GM21515 (cell line): ENCODE measurements around the gene ERBB4.

Experiments
- ATAC-seq: cut with Tn5 transposase; IDR thresholded peaks from one replicate; pipeline ENCODE4 v1.9.1; 2021; ENCODE audit not compliant: unreplicated experiment

The ERBB4 gene

DNA sequence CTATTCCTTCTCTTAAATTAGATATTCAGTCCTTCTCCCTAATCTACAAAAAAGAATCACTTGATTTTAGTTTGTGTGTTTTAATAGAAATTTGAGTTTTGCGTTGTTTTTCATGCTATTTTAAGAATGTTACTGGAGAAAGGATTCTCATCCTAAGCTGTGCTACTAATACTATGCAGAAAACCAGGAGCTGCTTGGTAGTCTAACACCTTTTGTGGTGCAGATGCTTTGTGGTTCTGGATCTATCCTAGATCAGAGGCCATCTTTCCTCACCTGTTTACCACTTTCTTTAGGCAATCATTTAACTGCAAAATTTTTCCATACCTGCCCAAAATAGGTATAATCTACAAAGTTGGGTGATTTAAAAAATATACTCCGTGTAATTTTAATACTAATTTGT lies 1158.6 kb downstream of the ERBB4 start:
- ATAC-seq, result no peak

GRCh38 chr2:211376410-211376809 lies 1162.2 kb downstream of the ERBB4 start:
- no peak for ATAC-seq

DNA sequence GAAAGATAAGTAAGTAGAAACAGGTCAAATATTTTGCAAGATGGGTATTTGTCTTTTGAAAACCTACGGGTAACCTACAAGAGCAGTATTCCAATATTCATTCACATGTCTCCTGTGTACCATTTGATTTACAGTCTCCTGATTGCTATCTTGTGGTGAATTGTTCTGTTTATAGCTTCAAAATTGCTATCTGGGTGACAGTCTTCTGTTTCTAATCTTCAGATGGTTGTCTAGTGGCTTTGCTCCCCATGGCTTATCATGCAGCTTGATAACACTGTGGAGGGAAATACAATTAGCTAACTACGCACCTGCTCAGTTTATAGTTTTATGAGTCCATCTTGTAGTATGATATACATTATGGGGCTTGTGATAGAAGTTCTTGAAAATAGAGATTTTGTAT lies 1165.4 kb downstream of the ERBB4 start:
- ATAC-seq, result no peak

DNA sequence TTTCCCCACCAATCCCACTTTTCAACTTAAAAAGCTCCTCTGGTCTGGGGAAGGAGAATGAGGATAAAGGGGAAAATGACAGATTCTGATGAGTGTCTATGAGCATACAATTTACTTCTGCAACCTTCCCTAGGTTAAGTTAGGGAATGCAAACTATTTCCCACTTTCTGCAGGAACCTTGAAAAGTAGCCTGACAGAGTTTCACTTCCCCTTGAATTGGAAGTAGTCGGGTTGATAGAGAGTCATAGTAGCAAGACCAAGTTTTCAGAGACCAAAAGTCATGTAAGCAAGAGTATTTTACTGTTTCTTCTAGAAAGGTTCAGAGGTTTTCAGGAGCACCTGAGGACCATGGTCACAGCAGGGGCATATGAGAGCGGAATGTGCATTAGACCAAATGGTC lies 1167.1 kb downstream of the ERBB4 start:
- no peak for ATAC-seq

DNA sequence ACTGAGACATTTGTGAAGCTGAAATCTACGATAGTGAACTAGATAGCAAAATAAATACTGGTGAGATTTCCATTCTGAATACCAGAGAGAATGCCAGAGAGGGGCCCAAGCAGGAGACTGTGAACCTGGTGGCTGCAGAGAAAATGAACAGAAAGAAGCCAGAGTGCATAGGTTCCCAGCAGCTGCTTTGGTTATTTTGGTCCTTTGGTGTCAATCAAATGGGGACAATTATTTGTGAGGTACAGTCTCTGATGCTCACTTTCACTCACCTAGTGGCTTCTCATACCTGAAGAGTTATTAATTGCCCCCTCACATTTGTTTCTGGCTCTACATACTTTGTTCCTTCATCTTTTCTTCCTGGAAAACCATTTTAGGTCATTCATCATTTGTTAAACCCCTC lies 1170.1 kb downstream of the ERBB4 start:
- no peak for ATAC-seq

DNA sequence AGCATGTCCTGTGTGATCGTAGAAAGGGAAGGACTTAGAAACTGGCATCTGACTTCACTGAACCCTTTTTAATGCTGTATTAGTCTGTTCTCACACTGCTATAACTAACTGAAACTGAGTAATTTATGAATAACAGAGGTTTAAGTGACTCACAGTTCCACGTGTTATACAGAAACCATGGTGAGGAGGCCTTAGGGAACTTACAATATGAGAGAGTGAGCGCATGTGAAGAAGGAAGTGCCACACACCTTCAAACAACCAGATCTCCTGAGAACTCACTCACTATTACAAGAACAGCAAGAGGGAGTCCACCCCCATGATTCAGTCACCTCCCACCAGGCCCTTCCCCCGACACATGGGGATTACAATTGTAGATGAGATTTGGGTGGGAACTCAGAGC lies 1170.9 kb downstream of the ERBB4 start:
- ATAC-seq, result peak; percentile 91

DNA sequence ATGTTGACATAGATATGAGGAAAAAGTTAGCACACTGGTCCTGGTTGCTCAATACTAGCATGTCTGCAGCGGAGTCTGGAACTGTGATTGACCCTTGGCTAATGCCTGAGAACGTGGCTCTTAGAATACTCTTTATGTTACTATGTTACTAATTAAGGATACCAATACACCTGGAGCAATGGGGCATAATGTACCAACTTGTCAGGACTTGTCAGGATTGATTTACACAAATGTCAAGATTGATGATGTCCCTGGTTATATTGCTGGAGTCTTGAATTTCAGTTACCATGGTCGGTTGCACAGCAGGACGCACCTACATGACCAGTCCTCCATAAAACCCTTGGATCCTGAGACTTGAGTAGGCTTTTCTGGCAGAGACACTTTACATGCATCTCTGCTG lies 1171.3 kb downstream of the ERBB4 start:
- ATAC-seq, result no peak

DNA sequence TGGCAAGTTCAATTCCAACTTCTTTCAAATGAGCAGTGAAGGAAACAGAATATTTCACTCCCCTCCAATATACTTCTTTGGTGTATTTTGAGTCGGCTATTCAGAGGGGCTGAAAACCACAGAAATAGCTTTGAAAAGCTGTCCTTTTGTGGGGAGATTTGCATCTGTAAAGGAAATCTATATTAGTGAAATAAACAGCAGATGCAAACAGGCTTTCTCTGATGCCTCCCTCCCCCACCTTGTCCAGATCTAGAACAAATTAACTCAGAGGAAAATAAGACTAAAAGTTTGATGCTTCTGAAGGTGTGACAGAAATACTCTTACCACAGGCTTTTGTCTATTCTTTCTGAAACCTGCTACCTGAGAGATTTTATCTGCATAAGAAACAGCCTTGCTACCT lies 1173.7 kb downstream of the ERBB4 start:
- no peak for ATAC-seq

- ATAC-seq, result no peak
Measured at GRCh38 chr2:211361383-211361782, 1177.2 kb downstream of the ERBB4 start.

DNA sequence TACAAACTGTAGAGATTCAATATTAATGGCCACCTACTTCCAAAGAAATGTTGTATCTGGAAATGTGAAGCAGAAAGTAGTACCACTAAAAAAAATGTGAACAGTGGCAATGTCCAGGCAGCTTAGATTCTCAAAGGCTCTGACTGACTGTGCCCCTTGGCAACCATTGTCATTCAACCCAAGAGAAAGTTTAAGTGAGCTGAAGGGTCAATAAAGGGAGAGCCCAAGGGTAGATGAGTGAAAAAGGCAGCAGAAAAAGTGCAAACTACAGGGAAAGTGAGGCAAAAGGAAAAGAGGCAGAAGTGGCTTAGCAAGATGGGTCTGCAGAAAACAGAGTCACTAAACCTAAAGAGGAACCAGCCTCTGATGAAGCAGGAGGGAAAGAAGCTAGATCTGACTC lies 1179.3 kb downstream of the ERBB4 start:
- no peak for ATAC-seq

DNA sequence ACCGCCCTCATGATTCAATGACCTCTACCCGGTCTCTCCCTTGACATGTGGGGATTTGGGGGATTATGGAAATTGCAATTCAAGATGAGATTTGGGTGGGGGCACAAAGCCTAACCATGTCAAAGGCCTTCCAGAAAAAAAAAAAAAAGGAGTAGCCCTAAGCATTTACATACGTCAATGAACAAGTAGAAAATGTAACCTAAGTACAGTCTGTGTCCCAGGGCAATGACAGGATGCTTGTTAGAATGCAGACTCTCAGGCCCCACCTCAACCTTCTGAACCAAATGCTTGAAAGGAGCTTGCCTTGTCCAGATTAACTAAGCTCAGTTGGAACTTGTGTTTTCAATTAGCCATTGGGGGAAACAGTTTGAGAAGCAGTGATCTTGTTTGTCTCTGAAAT lies 1180.1 kb downstream of the ERBB4 start:
- no peak for ATAC-seq

- ATAC-seq, result no peak
Measured at GRCh38 chr2:211354481-211354880, 1184.1 kb downstream of the ERBB4 start.

DNA sequence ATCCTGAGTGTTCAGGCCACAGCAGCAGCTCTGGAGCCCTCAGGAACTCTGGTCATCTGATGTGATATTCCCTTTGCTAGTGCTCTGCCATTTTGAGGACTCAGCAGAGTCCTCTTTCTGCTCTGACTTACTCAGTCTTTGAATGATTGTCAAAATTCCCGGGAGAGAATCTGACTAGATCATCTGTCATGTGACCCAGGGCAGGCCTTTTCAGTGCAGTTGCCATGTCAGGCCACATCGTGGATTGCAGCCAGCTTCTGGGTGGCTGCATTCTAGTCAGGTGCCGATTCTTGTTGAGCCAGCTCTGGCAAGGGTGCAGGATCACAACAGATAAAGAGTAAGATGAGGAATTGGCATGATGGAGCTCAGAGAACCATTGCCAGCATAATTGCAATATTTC lies 1186.6 kb downstream of the ERBB4 start:
- no peak for ATAC-seq

DNA sequence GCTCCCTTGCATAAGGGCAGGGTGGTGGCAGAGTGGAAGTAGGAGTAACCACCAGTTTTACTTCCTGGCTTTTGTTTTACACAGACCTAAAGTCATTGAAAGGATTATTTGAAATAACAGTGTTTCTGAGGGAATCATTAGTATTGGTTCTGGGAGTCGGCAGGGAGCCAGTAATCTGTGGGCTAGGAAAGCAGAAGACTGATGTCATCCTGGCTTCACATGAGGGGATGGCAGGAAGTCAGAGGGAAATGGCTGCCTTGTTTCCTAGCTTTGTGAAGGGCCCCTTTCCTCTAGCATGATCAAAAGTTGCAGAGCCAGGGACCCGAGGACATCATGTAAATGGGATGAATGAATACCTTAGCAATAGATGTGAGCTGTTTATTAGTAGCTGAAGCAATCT lies 1189.6 kb downstream of the ERBB4 start:
- ATAC-seq, result no peak

DNA sequence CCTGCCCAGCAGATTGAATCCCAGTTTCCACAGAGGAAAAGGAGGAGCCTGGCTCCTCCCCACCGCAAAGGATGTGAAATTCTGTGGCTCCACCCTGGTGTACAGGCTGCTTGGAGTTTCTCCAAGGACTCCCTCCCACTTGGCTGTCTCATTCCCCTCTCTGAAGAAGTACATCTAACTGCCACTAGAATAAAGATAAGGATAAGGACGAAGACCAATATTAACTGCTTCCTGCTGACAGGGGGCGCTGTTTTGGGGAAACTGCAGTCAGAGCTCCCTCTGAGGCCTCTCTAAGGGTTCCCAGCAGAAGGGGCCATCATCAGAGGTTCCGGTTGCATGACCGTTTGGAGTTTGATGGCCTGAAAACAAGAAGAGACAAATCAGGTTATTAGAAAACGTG lies 1191.3 kb downstream of the ERBB4 start:
- no peak for ATAC-seq

GRCh38 chr2:211344289-211344688 lies 1194.3 kb downstream of the ERBB4 start:
- ATAC-seq, result no peak

DNA sequence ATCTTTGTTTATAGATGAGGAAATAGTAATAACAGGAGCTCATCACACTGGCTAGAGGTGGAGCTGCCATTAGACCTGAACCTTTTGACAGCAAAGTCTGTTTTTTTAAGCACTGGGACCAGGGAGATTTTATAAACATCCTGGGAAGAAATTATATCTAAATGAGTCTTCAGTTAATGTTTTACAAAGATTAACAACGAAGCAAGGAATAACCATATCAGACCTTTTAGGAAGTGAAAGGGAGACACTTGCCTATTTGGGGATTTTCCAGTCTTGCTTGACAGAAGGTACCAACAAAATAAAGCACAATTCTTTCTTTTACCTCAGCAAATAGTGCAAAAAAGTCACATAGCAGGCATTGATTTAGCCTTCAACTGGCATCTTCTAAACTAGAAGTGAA lies 1205.2 kb downstream of the ERBB4 start:
- ATAC-seq, result no peak

DNA sequence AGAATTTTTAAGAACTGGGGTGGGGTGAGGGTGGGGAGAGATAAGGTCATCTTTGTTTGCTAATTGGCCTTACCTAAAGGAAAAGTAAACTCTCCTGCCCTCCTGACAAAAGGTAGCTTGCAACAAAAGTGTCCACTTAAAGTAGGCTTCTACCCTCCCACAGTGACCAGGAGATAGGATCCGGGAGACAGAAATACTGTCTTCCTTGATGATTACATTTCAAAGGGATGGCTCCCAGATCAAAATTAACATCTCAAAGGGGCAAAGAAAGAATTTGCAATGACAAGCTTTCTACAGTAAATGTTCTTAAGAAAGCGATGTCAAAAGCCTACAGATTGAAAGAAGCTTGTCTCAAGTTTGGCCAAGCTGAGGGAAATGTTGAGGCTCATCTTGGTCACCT lies 1206.9 kb downstream of the ERBB4 start:
- no peak for ATAC-seq

DNA sequence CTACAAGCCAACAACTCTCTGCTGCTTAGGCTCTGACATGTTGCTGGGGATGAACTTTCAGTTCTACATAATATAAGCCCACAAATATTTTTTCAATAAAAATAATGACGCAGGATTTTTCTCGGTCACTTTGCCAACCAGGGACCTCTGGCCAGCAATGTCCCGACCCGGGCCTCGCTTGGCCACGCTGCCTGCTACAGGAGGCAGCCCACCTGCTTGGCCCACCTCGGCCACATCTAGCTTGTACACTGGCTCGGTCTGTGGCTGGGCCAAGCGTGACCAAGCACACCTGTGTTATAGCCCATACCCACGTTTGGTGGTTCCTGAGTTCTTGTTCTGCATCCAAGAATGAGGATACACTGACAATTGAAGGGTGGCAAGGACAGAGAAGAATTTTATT lies 1208.7 kb downstream of the ERBB4 start:
- no peak for ATAC-seq

GRCh38 chr2:211329421-211329820 lies 1209.2 kb downstream of the ERBB4 start:
- ATAC-seq, result no peak

DNA sequence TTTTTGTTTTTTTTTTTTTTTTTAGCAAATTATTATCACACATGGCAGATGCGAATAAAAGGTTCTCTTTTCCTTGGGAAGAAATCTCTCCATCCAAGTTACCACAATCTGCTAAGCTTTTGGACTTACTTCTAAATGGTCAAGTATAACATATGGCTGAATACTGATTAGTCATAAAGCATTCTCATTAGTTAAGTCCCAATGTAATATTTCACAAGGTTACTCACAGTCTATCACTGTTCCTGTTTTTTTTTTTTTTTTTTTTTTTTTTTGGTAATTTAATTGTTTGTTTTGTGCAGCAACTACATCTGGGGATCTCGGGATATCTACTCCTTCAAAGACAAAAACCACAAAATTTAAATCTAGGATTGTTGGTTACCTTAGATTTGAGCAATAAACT lies 1210.5 kb downstream of the ERBB4 start:
- ATAC-seq, result no peak
